T-helper 1 cell treated with Interleukin-12 subunit alpha and Interleukin-12 subunit beta and Interleukin-4 antibody, amounts not matched to agents 30 μg/mL and 1 μg/mL, for 36 hours (primary cell): Measurements from ENCODE around the gene PPP2R3A.
"Not testable (repeated sequence)": the region's sequence is repeated elsewhere in the genome, so short reads cannot be mapped to it uniquely, and the experiment has no call there.

Experiments
- H3K27ac Mint-ChIP-seq: one replicate; pipeline ENCODE4 v1.8.0; 2021; ENCODE audit warnings: mild to moderate bottlenecking, mixed read lengths
- H3K27me3 Mint-ChIP-seq: one replicate; pipeline ENCODE4 v1.8.0; 2021; ENCODE audit warnings: low read depth, mixed read lengths
- H3K36me3 Mint-ChIP-seq: one replicate; pipeline ENCODE4 v1.8.0; 2021; ENCODE audit warnings: low read depth, mixed read lengths
- H3K4me1 Mint-ChIP-seq: one replicate; pipeline ENCODE4 v1.8.0; 2021; ENCODE audit warnings: low read depth, mixed read lengths
- H3K4me3 Mint-ChIP-seq: one replicate; pipeline ENCODE4 v1.8.0; 2021; ENCODE audit warnings: mild to moderate bottlenecking, moderate library complexity, mixed read lengths
- H3K9me3 Mint-ChIP-seq: one replicate; pipeline ENCODE4 v1.8.0; 2021; ENCODE audit warnings: mixed read lengths

Gene PPP2R3A, protein sequence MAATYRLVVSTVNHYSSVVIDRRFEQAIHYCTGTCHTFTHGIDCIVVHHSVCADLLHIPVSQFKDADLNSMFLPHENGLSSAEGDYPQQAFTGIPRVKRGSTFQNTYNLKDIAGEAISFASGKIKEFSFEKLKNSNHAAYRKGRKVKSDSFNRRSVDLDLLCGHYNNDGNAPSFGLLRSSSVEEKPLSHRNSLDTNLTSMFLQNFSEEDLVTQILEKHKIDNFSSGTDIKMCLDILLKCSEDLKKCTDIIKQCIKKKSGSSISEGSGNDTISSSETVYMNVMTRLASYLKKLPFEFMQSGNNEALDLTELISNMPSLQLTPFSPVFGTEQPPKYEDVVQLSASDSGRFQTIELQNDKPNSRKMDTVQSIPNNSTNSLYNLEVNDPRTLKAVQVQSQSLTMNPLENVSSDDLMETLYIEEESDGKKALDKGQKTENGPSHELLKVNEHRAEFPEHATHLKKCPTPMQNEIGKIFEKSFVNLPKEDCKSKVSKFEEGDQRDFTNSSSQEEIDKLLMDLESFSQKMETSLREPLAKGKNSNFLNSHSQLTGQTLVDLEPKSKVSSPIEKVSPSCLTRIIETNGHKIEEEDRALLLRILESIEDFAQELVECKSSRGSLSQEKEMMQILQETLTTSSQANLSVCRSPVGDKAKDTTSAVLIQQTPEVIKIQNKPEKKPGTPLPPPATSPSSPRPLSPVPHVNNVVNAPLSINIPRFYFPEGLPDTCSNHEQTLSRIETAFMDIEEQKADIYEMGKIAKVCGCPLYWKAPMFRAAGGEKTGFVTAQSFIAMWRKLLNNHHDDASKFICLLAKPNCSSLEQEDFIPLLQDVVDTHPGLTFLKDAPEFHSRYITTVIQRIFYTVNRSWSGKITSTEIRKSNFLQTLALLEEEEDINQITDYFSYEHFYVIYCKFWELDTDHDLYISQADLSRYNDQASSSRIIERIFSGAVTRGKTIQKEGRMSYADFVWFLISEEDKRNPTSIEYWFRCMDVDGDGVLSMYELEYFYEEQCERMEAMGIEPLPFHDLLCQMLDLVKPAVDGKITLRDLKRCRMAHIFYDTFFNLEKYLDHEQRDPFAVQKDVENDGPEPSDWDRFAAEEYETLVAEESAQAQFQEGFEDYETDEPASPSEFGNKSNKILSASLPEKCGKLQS (N-terminal part only)

DNA sequence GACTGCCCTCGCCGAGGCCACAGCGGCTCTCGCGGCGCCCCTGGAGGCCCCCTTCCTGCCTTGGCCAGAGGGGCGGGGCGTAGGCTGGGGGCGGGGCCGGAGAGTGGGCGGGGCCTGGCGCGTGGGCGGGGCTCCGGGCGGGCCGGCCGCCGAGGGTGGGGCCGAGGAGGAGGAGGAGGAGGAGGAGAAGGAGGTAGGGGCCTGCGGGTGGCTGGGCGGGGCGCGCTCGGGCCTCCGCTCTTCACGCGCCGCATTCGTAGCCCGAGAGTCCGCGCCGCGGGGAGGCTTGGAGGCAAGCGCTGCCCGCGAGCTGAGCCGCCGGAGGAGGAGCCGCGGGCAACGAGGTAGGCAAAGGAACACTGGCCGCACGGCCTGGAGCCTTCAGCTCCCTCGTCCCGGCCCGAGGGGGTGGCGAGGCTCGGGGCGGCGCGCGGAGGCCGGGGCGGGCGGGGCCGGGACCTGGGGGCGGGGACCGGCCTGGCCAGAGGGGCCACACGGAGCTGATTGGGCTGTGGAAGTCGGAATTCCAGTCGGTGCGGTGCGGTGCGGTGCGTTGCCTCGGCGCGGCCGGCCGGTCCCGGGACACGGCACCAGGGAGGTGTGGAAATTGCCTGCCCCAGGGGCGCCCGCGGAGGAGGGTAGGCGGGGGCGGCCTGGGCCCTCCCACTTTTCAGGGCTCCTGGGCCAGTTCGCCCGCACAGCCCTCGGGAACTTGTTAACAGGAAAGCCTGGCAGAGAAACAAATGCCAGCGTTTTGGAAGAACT, at the start of gene PPP2R3A:
Gene PPP2R3A, plus strand, starts transcription at position 223 of the 765 bp plus-strand sequence. CDS start 35,771 bp downstream, outside the sequence.
- Mint-ChIP-seq H3K4me1 (peaks cover 4% of the 10 kb centered on the region), H3K4me3 (peak within 1 kb of the TSS; percentile 67), H3K27me3 (peaks cover 42% of the 10 kb centered on the region), H3K36me3 (no peaks in the 10 kb centered on the region), H3K9me3 (no peaks in the 10 kb centered on the region), H3K27ac (no peak within 1 kb of the TSS)

DNA sequence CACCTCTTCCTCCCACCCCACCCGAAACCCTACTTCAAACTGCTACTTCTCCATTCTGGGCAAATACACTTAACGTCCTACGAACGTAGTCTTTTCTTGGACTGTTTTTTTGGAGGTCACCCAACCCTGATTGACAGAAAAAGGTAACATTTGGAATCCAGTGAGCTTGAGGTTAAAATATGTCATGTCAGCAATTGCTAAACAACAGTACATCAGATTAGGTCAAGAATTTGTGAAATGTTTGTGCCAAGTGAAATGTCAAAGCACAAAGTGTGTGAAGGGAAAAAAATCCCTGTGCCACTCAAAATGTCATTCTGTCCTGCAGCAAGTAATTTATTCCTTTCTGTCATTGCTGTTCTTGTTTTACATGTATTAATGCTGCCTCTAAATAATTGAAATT, 49.2 kb upstream of the PPP2R3A start:
- Mint-ChIP-seq H3K4me1 (no peaks in the 10 kb centered on the region), H3K27me3 (peaks cover 3% of the 10 kb centered on the region), H3K4me3 (no peak overlapping the region), H3K36me3 (no peaks in the 10 kb centered on the region), H3K9me3 (no peaks in the 10 kb centered on the region), H3K27ac (no peak overlapping the region)

DNA sequence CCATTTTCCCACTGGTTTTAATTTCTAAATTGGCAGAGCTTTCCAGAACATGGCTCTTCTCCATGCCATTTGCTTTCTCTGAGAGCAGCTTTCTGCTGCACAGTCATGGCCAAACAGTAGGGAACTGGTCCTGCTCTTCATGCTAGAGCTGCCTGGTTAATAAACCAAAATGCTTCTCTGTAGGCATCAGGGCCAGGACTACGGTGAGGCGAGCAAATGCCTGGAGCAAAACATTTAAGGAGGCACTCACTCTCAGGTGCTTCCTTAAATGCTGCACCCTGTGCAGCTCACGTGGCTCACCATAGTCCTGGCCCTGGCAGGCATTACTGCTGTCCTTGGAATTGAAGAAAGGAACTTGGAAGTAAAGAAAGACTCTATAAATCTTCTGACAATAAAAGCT, 48.5 kb upstream of the PPP2R3A start:
- Mint-ChIP-seq H3K27ac (no peak overlapping the region), H3K4me1 (no peaks in the 10 kb centered on the region), H3K36me3 (no peaks in the 10 kb centered on the region), H3K27me3 (peaks cover 3% of the 10 kb centered on the region), H3K4me3 (no peak overlapping the region), H3K9me3 (no peaks in the 10 kb centered on the region)

DNA sequence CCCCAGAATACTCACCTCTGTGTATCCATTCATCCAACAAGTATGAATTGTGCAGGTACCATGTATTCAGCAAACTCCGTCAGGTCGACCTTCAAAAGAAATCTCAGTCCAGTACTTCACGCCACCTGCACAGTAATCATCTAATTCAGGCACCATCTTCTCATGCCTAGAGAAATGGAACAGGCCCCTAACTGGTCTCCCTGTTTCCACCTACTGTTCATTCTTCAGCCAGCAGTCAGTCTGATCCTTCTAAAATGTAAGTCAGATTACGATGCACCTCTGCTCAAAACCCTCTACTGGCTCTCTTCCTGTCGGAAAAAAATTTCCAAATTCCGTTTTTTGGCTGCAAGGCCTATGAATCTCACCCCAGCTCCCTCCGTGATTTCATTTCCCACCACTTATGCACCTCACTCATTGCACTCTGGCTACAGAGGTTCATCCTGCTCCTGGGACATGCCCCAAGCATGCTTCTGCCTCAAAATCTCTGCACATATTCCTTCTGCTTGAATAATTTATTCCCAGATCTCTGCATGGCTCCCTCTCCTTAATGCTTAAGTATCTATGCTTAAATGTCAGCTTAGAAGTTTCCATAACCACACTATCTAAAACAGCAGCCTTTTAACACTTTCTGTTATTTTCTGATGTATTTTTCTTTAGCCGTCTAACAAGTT, 47.5 kb upstream of the PPP2R3A start:
- H3K4me3 Mint-ChIP-seq = no peak overlapping the region
- no peaks in the 10 kb centered on the region for H3K9me3 Mint-ChIP-seq
- peaks cover 3% of the 10 kb centered on the region for H3K27me3 Mint-ChIP-seq
- no peaks in the 10 kb centered on the region for H3K4me1 Mint-ChIP-seq
- H3K27ac Mint-ChIP-seq = no peak overlapping the region
- no peaks in the 10 kb centered on the region for H3K36me3 Mint-ChIP-seq

DNA sequence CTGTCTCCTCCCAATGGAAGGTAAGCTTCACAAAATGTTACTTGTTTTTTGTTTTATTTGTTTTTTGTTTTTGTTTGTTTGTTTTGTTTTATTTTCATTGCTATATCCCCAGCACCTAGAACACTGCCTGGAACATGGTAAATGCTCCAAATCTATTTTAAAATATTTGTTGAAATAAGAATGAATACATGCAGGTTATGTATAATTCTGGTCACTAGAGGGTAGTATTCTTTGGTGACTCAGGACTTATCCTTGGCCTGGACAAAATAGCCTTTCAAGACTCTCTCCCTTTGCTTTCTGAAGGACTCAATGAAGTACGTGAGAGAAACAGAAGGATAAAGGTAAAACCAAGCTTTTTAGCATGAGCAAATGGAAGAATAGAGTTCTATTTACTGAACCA, 46.9 kb upstream of the PPP2R3A start:
- H3K4me1 Mint-ChIP-seq = no peaks in the 10 kb centered on the region
- H3K4me3 Mint-ChIP-seq = no peak overlapping the region
- H3K27ac Mint-ChIP-seq = no peak overlapping the region
- no peaks in the 10 kb centered on the region for H3K9me3 Mint-ChIP-seq
- H3K27me3 Mint-ChIP-seq = peaks cover 3% of the 10 kb centered on the region
- H3K36me3 Mint-ChIP-seq = no peaks in the 10 kb centered on the region

DNA sequence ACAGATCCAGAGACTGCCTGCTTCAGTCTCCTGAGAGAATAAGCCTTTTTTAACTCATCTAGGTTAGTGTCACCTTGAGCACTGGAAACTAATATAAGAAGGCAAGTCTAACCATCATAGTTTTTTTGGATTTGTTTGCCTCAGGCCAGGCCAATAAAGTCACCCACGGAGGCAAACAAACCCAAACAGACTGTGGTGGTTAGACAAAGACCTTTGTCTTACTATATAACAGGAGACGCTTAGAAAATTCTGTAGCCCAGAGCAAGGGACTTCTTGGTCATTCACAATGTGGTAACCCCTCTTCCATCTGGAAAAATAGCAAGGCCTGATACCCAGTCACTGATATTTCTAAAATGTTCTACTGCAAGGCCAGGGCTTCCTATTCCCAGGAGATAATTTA, 45.3 kb upstream of the PPP2R3A start:
- peaks cover 3% of the 10 kb centered on the region for H3K27me3 Mint-ChIP-seq
- H3K27ac Mint-ChIP-seq = no peak overlapping the region
- H3K36me3 Mint-ChIP-seq = no peaks in the 10 kb centered on the region
- H3K4me1 Mint-ChIP-seq = no peaks in the 10 kb centered on the region
- H3K4me3 Mint-ChIP-seq = no peak overlapping the region
- no peaks in the 10 kb centered on the region for H3K9me3 Mint-ChIP-seq

DNA sequence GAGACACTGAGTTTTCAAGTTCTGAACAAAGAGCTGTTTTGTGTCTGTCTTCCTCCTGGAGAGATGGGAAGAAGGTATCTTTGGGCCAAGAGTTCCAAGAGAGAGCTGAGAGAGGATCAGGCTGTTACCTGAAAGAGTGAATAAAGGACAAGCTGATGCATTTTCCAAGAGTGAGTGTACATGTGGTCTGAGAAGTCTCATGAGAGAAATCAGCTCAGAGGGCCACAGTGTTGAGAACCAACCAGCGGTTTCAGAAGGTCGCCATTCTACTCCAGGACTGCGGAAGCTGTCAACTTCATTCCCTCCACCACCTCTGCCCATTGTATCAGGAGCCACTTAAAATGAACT, 42.7 kb upstream of the PPP2R3A start:
- Mint-ChIP-seq H3K4me1 (no peaks in the 10 kb centered on the region), H3K27ac (no peak overlapping the region), H3K36me3 (no peaks in the 10 kb centered on the region), H3K4me3 (no peak overlapping the region), H3K9me3 (no peaks in the 10 kb centered on the region), H3K27me3 (peaks cover 3% of the 10 kb centered on the region)

DNA sequence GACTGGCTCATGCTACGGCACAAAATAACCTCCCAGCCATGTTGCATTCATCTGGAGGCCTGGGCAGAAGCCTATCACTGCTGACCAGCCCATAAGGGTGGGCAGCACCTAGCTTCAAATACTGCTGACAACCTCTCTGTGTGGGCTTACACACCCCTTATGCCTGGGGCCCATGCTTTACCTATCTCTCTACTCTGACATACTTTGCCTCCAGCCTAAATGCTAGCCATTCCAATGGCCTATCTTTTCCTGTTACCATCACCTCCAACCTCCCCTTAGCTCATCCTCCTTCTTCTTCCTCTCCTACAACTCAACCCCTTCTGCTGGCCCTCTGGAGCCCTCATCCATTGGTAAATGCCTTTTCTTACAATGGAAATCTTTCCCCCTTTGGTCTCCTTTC, 41.0 kb upstream of the PPP2R3A start:
- Mint-ChIP-seq H3K4me1 (no peaks in the 10 kb centered on the region), H3K4me3 (no peak overlapping the region), H3K27me3 (no peaks in the 10 kb centered on the region), H3K27ac (no peak overlapping the region), H3K9me3 (no peaks in the 10 kb centered on the region), H3K36me3 (no peaks in the 10 kb centered on the region)

DNA sequence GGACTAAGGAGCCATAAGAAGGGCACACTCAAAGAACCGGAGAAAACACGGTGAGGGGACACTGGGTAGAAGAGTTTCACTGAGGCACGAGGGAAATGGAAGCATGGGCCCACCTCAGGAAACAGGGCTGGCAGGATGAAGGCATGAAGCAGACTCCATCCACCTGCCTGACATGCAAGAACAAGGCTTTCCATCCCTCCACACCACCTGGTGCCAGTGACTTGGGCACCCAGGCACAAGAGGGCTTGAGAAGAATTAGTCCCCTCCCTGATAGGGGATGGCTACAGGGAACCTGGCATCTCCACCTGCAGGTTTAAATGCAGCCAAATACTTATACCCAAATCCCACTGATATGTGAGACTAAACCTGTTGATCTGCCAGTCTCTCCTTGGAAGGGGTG, 38.9 kb upstream of the PPP2R3A start:
- no peak overlapping the region for H3K27ac Mint-ChIP-seq
- H3K27me3 Mint-ChIP-seq = no peaks in the 10 kb centered on the region
- no peaks in the 10 kb centered on the region for H3K9me3 Mint-ChIP-seq
- H3K36me3 Mint-ChIP-seq = no peaks in the 10 kb centered on the region
- H3K4me3 Mint-ChIP-seq = no peak overlapping the region
- H3K4me1 Mint-ChIP-seq = no peaks in the 10 kb centered on the region

DNA sequence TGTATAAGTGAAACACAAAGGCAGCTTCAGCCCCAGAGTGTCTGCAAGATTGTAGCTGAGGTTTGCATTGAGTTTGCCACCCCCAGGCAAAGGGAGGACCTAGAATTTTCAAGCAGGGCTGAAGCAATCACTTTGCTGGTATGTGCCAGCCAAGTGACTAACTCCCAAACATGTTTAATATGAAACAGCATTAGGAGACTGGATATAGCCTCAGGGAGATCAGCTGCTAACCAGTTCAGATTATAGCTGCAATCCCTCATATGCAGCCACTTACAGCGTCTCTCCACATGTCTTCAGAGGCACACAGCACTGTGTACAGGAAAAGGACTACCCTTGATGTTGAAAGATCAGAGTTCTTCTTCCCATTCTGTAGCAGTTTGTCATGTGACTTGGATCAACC, 38.4 kb upstream of the PPP2R3A start:
- H3K27ac Mint-ChIP-seq = no peak overlapping the region
- H3K36me3 Mint-ChIP-seq = no peaks in the 10 kb centered on the region
- H3K4me1 Mint-ChIP-seq = no peaks in the 10 kb centered on the region

DNA sequence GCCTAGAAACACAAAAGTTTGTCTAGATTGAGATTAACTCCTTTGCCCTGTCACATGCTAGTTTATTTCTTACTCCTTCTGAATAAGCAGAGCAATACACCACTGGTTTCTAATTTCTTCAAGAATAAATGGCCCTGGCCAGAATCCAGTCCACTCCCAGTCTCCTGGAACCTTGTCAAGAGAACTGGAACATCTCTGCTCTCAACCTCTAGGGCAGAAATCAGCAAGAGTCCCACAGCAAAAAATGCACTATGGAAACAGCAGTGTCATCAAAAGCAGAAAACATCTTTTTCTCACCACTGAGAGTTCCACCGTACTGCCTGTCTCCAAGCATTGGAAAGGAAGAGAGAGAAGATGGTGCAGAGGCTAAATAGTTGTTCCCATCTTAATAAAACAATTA, 35.9 kb upstream of the PPP2R3A start:
- H3K27me3 Mint-ChIP-seq = no peaks in the 10 kb centered on the region
- H3K4me1 Mint-ChIP-seq = no peaks in the 10 kb centered on the region
- H3K27ac Mint-ChIP-seq = no peak overlapping the region
- no peaks in the 10 kb centered on the region for H3K9me3 Mint-ChIP-seq
- H3K36me3 Mint-ChIP-seq = no peaks in the 10 kb centered on the region
- no peak overlapping the region for H3K4me3 Mint-ChIP-seq

More for the DNA sequence above, 38.4 kb upstream of the PPP2R3A start:
- no peaks in the 10 kb centered on the region for H3K27me3 Mint-ChIP-seq
- H3K9me3 Mint-ChIP-seq = no peaks in the 10 kb centered on the region
- no peak overlapping the region for H3K4me3 Mint-ChIP-seq

DNA sequence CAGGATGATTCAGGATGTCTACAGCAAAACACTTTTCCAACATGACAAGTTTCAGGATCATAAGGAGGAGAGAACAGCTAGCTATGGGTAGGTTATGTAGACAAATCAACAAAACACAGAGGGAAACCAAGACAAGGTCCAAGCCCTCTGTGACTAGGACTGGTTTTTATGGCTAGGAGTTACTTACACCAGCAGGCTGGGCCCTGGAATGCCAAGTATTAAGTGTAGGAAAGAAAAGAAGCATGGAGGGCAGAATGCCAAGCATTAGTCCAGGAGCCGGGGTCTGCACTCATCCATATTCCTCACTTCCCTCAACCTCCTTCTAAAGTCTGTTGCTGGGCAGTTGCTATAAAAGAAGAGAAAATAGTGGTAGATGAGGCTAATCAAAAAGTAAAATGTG, 35.3 kb upstream of the PPP2R3A start:
- no peak overlapping the region for H3K27ac Mint-ChIP-seq
- no peaks in the 10 kb centered on the region for H3K4me1 Mint-ChIP-seq
- H3K36me3 Mint-ChIP-seq = no peaks in the 10 kb centered on the region
- no peaks in the 10 kb centered on the region for H3K27me3 Mint-ChIP-seq
- H3K4me3 Mint-ChIP-seq = no peak overlapping the region
- H3K9me3 Mint-ChIP-seq = no peaks in the 10 kb centered on the region

DNA sequence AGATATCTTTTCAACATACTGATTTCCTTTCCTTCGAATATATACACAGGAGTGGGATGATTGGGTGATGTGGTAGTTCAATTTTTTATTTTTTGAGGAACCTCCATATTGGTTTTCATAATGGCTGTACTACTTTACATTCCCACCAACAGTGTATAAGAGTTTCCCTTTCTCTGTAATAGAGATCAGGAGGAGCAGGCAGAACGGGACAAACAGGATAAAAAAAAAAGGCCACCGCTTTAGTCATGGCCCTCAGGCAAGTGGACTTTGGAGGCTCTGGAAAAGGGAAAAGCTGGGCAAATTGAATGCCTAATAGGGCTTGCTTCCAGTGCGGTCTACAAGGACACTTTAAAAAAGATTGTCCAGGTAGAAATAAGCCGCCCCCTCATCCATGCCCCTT, 30.4 kb upstream of the PPP2R3A start:
- H3K9me3 Mint-ChIP-seq, H3K4me1 Mint-ChIP-seq, H3K27ac Mint-ChIP-seq, H3K4me3 Mint-ChIP-seq, H3K27me3 Mint-ChIP-seq, H3K36me3 Mint-ChIP-seq: not testable (repeated sequence)

DNA sequence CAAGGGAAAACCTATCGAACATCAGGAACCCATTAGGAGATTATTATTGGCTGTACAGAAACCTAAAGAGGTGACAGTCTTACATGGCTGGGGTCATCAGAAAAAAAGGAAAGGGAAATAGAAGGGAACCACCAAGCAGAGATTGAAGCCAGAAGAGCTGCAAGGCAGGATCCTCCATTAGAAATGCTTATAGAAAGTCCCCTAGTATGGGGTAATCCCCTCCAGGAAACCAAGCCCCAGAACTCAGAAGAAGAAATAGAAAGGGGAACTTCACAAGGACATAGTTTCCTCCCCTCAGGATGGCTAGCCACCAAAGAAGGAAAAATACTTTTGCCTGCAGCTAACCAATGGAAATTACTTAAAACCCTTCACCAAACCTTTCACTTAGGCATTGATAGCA, 27.8 kb upstream of the PPP2R3A start:
- not testable (repeated sequence) for H3K27ac Mint-ChIP-seq, H3K36me3 Mint-ChIP-seq, H3K9me3 Mint-ChIP-seq, H3K4me3 Mint-ChIP-seq, H3K27me3 Mint-ChIP-seq, H3K4me1 Mint-ChIP-seq
